Gastrocnemius medialis (tissue), 4 donors: ENCODE measurements around the gene PATZ1. TPM values are rescaled to one million over a fixed set of nuclear protein-coding genes. Genes with fewer than 3 reads are reported as not detected.

Experiments
- ATAC-seq, 2 donors: fragments of 150-250 bp; one replicate each; pipeline ENCODE4 v1.9.1; 2016
- DNase-seq, 2 donors: peaks; one replicate each; pipeline ENCODE4 v3.0.0-alpha.2; 2019
- H3K27ac ChIP-seq, 4 donors: fragments of 200-600 bp; sonication (generic); 1 replicate in 1 of 4; 2 replicates in 3 of 4; pipeline ENCODE4 v1.5.1; 2016 to 2018; ENCODE audit warnings: mild to moderate bottlenecking in 2 of 4, moderate library complexity in 1 of 4
- H3K27me3 ChIP-seq, 3 donors: fragments of 200-600 bp; sonication (generic) in 2 of 3; 1 replicate in 1 of 3; 2 replicates in 2 of 3; pipeline versions ENCODE4 v1.5.1 to v1.6.0; 2016 to 2019; ENCODE audit warnings: mild to moderate bottlenecking in 1 of 3, moderate library complexity in 1 of 3
- H3K36me3 ChIP-seq, 2 donors: fragments of 200-600 bp; sonication (generic) in 1 of 2; one replicate each; pipeline ENCODE4 v1.5.1; 2017 to 2018
- H3K4me1 ChIP-seq, 2 donors: fragments of 200-600 bp; sonication (generic) in 1 of 2; one replicate each; pipeline ENCODE4 v1.5.1; 2016 to 2017; ENCODE audit warnings: mild to moderate bottlenecking in 2 of 2
- H3K4me3 ChIP-seq, 4 donors: fragments of 200-600 bp; sonication (generic) in 3 of 4; 1 replicate in 1 of 4; 2 replicates in 3 of 4; pipeline ENCODE4 v1.5.1; 2016 to 2019; ENCODE audit warnings: mild to moderate bottlenecking in 2 of 4
- H3K9me3 ChIP-seq, 3 donors: fragments of 200-600 bp; sonication (generic) in 2 of 3; 1 replicate in 1 of 3; 2 replicates in 2 of 3; pipeline ENCODE4 v1.5.1; 2016 to 2019
- CTCF ChIP-seq, 5 experiments: fragments of 450-650 bp in 3 of 5; fragments of 200-600 bp in 2 of 5; sonication (generic) in 2 of 5; IDR thresholded peaks in 4 of 5; conservative IDR thresholded peaks in 1 of 5; 1 replicate in 4 of 5; 2 replicates in 1 of 5; pipeline ENCODE4 v1.5.1; 2016 to 2019; ENCODE audit warnings: antibody characterized with exemption in 5 of 5, mild to moderate bottlenecking in 3 of 5, moderate library complexity in 3 of 5
- POLR2A ChIP-seq, 2 donors: fragments of 450-650 bp; IDR thresholded peaks; one replicate each; pipeline ENCODE4 v1.6.1; 2017; ENCODE audit warnings: antibody characterized with exemption in 2 of 2, mild to moderate bottlenecking in 2 of 2, moderate library complexity in 2 of 2
- in situ Hi-C, 4 donors: fragments of 200-750 bp; cut with MboI; loops; one replicate each; pipeline versions ENCODE4 v1.15.0 to v1.8.0; 2017; ENCODE audit warnings: low sequenced_read_pairs in 4 of 4
- intact Hi-C: fragments of 100-400 bp; cut with DNase I; formaldehyde crosslinking; loops from one replicate; pipeline ENCODE4 v1.15.1; 2023; ENCODE audit warnings: low total_unique reads
- total RNA-seq, 4 donors: library from RNA; depleted of rRNA; stranded (reverse); fragments of >200 nt; gene quantifications; one replicate each; pipeline versions ENCODE4 v1.1.0 to v1.2.3, GENCODE V29; 2016

Gene PATZ1
- total RNA-seq, 4 donors from 2014 or later, result 8.4 to 11.5 (median 9.2) TPM

GRCh38 chr22:31295831-31296657, 50.1 kb downstream of the PATZ1 start:
- Histone ChIP-seq H3K9me3 (no peaks in the 10 kb centered on the region), H3K4me1 (peaks cover 40 to 41% of the 10 kb centered on the region in 2 donors), H3K27ac (peak overlapping the region; percentile 63 to 98 (median 71)), H3K36me3 (no peaks in the 10 kb centered on the region), H3K4me3 (no peak overlapping the region), H3K27me3 (no peaks in the 10 kb centered on the region)
- DNase-seq (no peak), ATAC-seq (peak in 1 of 2 donors; percentile 7)
- TF ChIP-seq POLR2A (IDR thresholded peaks at IDR 0.05) (no peak), CTCF (IDR thresholded peaks at IDR 0.05 in 4 of 5, conservative IDR thresholded peaks at IDR 0.05 in 1 of 5) (no peak)
- intact Hi-C loops, result loop anchor here (2.0 kb wide), 1 partner anchor 17 kb away; no protein-coding TSS in a partner anchor
- in situ Hi-C loops, result no loop called here

- Histone ChIP-seq H3K36me3 (no peaks in the 10 kb centered on the region), H3K27me3 (no peaks in the 10 kb centered on the region), H3K4me1 (peaks cover 40 to 41% of the 10 kb centered on the region in 2 donors), H3K27ac (peak overlapping the region; percentile 63 to 98 (median 71)), H3K9me3 (no peaks in the 10 kb centered on the region), H3K4me3 (no peak overlapping the region)
- in situ Hi-C loops (no loop called here), intact Hi-C loops (loop anchor here (2.0 kb wide), 1 partner anchor 17 kb away; no protein-coding TSS in a partner anchor)
- no peak for DNase-seq
- ATAC-seq, result no peak
- no peak for TF ChIP-seq CTCF (IDR thresholded peaks at IDR 0.05 in 4 of 5, conservative IDR thresholded peaks at IDR 0.05 in 1 of 5)
- no peak for TF ChIP-seq POLR2A (IDR thresholded peaks at IDR 0.05)
Observed at GRCh38 chr22:31295360-31295759, 50.8 kb downstream of the PATZ1 start.

- H3K36me3 ChIP-seq, result peaks cover 0 to 19% of the 10 kb centered on the region in 2 donors
- H3K27me3 ChIP-seq, result no peaks in the 10 kb centered on the region
- no peaks in the 10 kb centered on the region for H3K9me3 ChIP-seq
- H3K4me3 ChIP-seq, result peak within 1 kb of the TSS; percentile 56 to 89 (median 72)
- in situ Hi-C loops, result no loop called here
- TF ChIP-seq POLR2A (IDR thresholded peaks at IDR 0.05) (peak; percentile 78 to 94), CTCF (IDR thresholded peaks at IDR 0.05 in 4 of 5, conservative IDR thresholded peaks at IDR 0.05 in 1 of 5) (peak; percentile 12 to 65 (median 33))
- H3K27ac ChIP-seq, result peak within 1 kb of the TSS; percentile 91 to 100 (median 97)
- ATAC-seq (peak; percentile 76 to 80), DNase-seq (peak; percentile 90 to 91)
- intact Hi-C loops, result loop anchor here (1.0 to 5.0 kb wide), 7 partner anchors 80 to 657 kb away; partner anchors contain the start of genes LIMK2, RNF185, SFI1 and SLC35E4
- peaks cover 58 to 64% of the 10 kb centered on the region in 2 donors for H3K4me1 ChIP-seq
Observed at GRCh38 chr22:31292236-31292989, 53.7 kb downstream of the PATZ1 start, which contains the start of gene PIK3IP1. Gene PIK3IP1, minus strand, starts transcription at chr22:31292488. Its CDS starts 144 bp downstream, at chr22:31292344.

GRCh38 chr22:31291481-31292235, 54.5 kb downstream of the PATZ1 start:
- DNase-seq, result no peak
- H3K9me3 ChIP-seq, result no peaks in the 10 kb centered on the region
- no peak for ATAC-seq
- peaks cover 50 to 57% of the 10 kb centered on the region in 2 donors for H3K4me1 ChIP-seq
- H3K27ac ChIP-seq, result peak overlapping the region; percentile 91 to 100 (median 97)
- H3K36me3 ChIP-seq, result peaks cover 0 to 26% of the 10 kb centered on the region in 2 donors
- no peak for TF ChIP-seq POLR2A (IDR thresholded peaks at IDR 0.05)
- no peak for TF ChIP-seq CTCF (IDR thresholded peaks at IDR 0.05 in 4 of 5, conservative IDR thresholded peaks at IDR 0.05 in 1 of 5)
- no peaks in the 10 kb centered on the region for H3K27me3 ChIP-seq
- H3K4me3 ChIP-seq, result peak overlapping the region; percentile 56 to 89 (median 72)
- in situ Hi-C loops (no loop called here), intact Hi-C loops (loop anchor here (1.0 to 5.0 kb wide), 9 partner anchors 53 to 656 kb away; partner anchors contain the start of genes LIMK2, RNF185, SFI1 and SLC35E4)
